Activated T-cell treated with anti-CD3 and anti-CD28 coated beads, Interleukin-2, amount 50 U/mL, for 24 hours (primary cell): Measurements from ENCODE around the gene PDE4A.

Experiments
- DNase-seq: peaks from one replicate; pipeline ENCODE4 v3.0.0-alpha.2; 2020
- H3K27ac Mint-ChIP-seq: 2 replicates; pipeline ENCODE4 v1.8.0; 2020; ENCODE audit warnings: mild to moderate bottlenecking, mixed read lengths
- H3K27me3 Mint-ChIP-seq: 2 replicates; pipeline ENCODE4 v1.8.0; 2020; ENCODE audit warnings: mixed read lengths
- H3K36me3 Mint-ChIP-seq: 2 replicates; pipeline ENCODE4 v1.8.0; 2020; ENCODE audit warnings: low read depth, mixed read lengths
- H3K4me1 Mint-ChIP-seq: 2 replicates; pipeline ENCODE4 v1.8.0; 2020; ENCODE audit warnings: low read depth, mixed read lengths
- H3K4me3 Mint-ChIP-seq: 2 replicates; pipeline ENCODE4 v1.8.0; 2020; ENCODE audit warnings: mild to moderate bottlenecking, moderate library complexity, mixed read lengths
- H3K9me3 Mint-ChIP-seq: 2 replicates; pipeline ENCODE4 v1.8.0; 2020; ENCODE audit warnings: mixed read lengths

The PDE4A gene

GRCh38 chr19:10491472-10492047 lies 71.2 kb downstream of the PDE4A start:
- H3K4me1 Mint-ChIP-seq = peaks cover 9% of the 10 kb centered on the region
- DNase-seq = no peak
- H3K27me3 Mint-ChIP-seq = no peaks in the 10 kb centered on the region
- H3K9me3 Mint-ChIP-seq = no peaks in the 10 kb centered on the region
- no peak overlapping the region for H3K4me3 Mint-ChIP-seq
- peaks cover 79% of the 10 kb centered on the region for H3K36me3 Mint-ChIP-seq
- no peak overlapping the region for H3K27ac Mint-ChIP-seq

DNA sequence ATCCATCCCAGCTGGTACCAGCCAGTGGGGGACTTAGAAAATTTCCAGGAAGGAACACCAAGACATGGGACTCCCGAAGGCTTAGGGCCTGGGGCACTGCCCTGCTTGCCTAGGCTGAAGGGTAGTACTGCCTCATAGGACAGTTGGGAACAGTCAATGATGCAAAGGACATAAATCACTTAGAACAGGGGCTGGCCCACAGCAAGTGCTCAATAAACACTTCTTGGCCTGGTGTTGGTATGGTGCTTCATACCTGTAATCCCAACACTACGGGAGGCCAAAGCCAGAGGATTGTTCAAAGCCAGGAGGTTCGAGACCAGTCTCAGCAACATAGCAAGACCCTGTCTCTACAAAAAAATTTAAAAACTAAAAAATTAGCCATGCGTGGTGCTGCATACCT lies 77.0 kb downstream of the PDE4A start:
- Mint-ChIP-seq H3K4me1 (peaks cover 32% of the 10 kb centered on the region), H3K36me3 (peaks cover 82% of the 10 kb centered on the region), H3K27ac (peak overlapping the region; percentile 34)

DNA sequence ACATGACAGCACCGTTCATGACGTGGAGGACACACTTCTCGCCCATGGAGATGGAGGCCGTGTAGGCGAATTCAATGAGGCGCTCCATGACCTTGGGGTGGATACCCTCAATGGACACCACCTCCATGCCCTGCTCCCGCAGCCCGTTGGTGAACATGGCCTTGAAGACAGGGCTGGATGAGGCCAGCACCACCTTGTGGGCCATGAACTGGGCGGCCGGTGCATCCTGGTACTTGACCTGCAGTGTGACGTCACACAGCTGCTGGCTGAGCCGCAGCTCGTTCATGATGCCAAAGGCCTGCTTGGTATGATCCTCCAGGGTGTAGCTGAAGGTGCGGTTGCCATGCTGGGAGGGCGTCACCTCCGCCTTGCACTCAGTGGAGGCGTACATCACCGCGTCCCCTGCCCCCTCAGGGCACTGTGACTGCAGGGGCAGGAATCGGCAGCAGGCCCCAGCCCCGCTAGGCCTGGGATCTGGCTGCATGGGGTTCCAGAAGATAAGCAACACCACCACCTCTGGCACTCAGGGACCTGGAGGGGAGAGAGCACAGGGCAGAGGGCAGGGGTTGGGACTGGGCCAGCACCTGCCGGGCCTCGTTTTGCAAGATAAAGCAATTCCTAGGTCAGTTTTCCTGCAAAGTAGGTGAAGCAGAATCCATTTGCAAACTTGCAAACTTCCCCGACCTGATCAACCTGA lies 79.4 kb downstream of the PDE4A start:
- no peaks in the 10 kb centered on the region for H3K27me3 Mint-ChIP-seq
- H3K36me3 Mint-ChIP-seq = peaks cover 66% of the 10 kb centered on the region
- no peaks in the 10 kb centered on the region for H3K9me3 Mint-ChIP-seq
- H3K27ac Mint-ChIP-seq = peak overlapping the region; percentile 83
- H3K4me3 Mint-ChIP-seq = peak overlapping the region; percentile 91
- no peak for DNase-seq
- H3K4me1 Mint-ChIP-seq = peaks cover 37% of the 10 kb centered on the region

More for the DNA sequence above, 77.0 kb downstream of the PDE4A start:
- Mint-ChIP-seq H3K4me3 (no peak overlapping the region), H3K27me3 (no peaks in the 10 kb centered on the region), H3K9me3 (no peaks in the 10 kb centered on the region)
- no peak for DNase-seq

GRCh38 chr19:10500247-10500592 lies 79.9 kb downstream of the PDE4A start:
- Mint-ChIP-seq H3K4me3 (peak overlapping the region; percentile 91), H3K27ac (peak overlapping the region; percentile 83), H3K4me1 (peaks cover 37% of the 10 kb centered on the region), H3K27me3 (no peaks in the 10 kb centered on the region), H3K9me3 (no peaks in the 10 kb centered on the region), H3K36me3 (peaks cover 60% of the 10 kb centered on the region)
- no peak for DNase-seq

DNA sequence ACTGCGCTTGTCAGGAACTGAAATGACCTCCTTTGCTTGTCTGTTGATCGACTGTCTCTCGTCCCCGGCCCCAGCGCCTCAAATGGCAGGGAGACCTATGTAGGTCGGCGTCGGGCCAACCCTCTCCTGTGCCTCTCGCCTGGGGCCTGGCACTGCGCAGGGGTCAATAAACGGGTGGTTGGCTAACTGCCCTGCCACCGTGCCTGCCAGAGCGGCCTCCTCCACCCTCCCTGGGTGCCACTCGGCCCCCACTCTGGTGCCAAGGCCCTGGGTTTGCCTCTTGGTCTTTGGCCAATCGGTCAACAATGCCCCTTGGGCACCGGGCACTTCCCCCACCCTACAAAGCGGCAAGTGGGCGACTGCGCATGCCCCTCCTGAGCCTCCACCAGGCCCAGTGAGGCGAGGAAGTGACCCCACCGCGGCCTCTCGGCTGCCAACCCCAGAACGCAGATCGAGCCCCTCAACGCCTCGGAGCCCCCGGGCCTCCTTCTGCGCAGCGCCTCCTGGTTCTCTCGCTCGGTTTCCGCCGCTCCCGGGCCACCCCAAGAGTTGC lies 81.7 kb downstream of the PDE4A start:
- Mint-ChIP-seq H3K9me3 (no peaks in the 10 kb centered on the region), H3K4me3 (peak overlapping the region; percentile 91), H3K27ac (peak overlapping the region; percentile 96), H3K4me1 (peaks cover 43% of the 10 kb centered on the region), H3K36me3 (peaks cover 44% of the 10 kb centered on the region), H3K27me3 (no peaks in the 10 kb centered on the region)
- peak; percentile 75 for DNase-seq

GRCh38 chr19:10502524-10503001 lies 82.2 kb downstream of the PDE4A start:
- DNase-seq = peak; percentile 93
- Mint-ChIP-seq H3K4me1 (peaks cover 39% of the 10 kb centered on the region), H3K27ac (peak overlapping the region; percentile 96), H3K4me3 (peak overlapping the region; percentile 91), H3K36me3 (peaks cover 39% of the 10 kb centered on the region), H3K27me3 (no peaks in the 10 kb centered on the region), H3K9me3 (no peaks in the 10 kb centered on the region)

GRCh38 chr19:10503002-10503789 lies 82.9 kb downstream of the PDE4A start, which contains the start of gene KEAP1:
Gene KEAP1 (minus strand): TSS chr19:10503356. CDS start chr19:10500033, 3,323 bp downstream.
- peak within 1 kb of the TSS; percentile 96 for H3K27ac Mint-ChIP-seq
- peaks cover 35% of the 10 kb centered on the region for H3K36me3 Mint-ChIP-seq
- H3K4me3 Mint-ChIP-seq = peak within 1 kb of the TSS; percentile 91
- DNase-seq = no peak
- H3K27me3 Mint-ChIP-seq = no peaks in the 10 kb centered on the region
- peaks cover 39% of the 10 kb centered on the region for H3K4me1 Mint-ChIP-seq
- H3K9me3 Mint-ChIP-seq = no peaks in the 10 kb centered on the region

DNA sequence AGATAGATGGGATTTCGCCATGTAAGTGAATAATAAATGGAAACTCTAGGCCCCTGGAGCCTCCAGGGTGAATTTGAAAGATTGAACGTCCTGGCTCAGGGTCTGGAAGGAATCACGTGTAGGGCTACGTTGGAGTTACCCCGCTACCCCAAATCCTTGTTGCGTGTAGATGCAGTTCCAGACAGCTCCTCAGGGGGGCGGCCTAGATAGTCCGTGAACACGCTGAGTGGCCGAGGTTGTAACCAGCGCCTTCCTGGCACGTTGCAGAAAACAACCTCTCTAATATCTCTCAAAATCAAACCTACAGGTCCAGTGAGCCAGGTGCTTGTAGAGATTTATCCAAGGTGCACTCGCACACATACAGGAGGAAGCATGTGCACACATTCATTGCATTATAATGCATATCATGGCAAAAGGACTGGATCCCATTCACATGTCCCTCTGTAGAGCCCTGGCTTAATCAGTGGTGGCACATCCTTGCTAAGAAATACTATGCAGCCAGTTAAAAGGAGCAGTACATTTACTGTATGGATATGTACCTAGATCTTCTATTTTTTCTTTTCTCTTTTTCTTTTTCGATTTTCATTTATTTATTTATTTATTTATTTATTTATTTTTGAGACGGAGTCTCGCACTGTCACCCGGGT lies 85.4 kb downstream of the PDE4A start:
- peak; percentile 88 for DNase-seq
- H3K4me1 Mint-ChIP-seq = peaks cover 32% of the 10 kb centered on the region
- peaks cover 5% of the 10 kb centered on the region for H3K27me3 Mint-ChIP-seq
- no peak overlapping the region for H3K4me3 Mint-ChIP-seq
- no peaks in the 10 kb centered on the region for H3K9me3 Mint-ChIP-seq
- H3K36me3 Mint-ChIP-seq = peaks cover 12% of the 10 kb centered on the region
- peak overlapping the region; percentile 50 for H3K27ac Mint-ChIP-seq

GRCh38 chr19:10508036-10508435 lies 87.7 kb downstream of the PDE4A start:
- Mint-ChIP-seq H3K27me3 (peaks cover 11% of the 10 kb centered on the region), H3K36me3 (no peaks in the 10 kb centered on the region), H3K4me3 (no peak overlapping the region), H3K27ac (no peak overlapping the region), H3K4me1 (peaks cover 24% of the 10 kb centered on the region), H3K9me3 (no peaks in the 10 kb centered on the region)
- DNase-seq = no peak

- peak overlapping the region; percentile 87 for H3K27ac Mint-ChIP-seq
- peaks cover 18% of the 10 kb centered on the region for H3K27me3 Mint-ChIP-seq
- DNase-seq = no peak
Observed at GRCh38 chr19:10508707-10509106, 88.4 kb downstream of the PDE4A start.

GRCh38 chr19:10510301-10510802 lies 90.0 kb downstream of the PDE4A start:
- no peak overlapping the region for H3K4me3 Mint-ChIP-seq
- DNase-seq = peak; percentile 80
- H3K27me3 Mint-ChIP-seq = peaks cover 34% of the 10 kb centered on the region

More at GRCh38 chr19:10508707-10509106, 88.4 kb downstream of the PDE4A start:
- Mint-ChIP-seq H3K9me3 (no peaks in the 10 kb centered on the region), H3K36me3 (no peaks in the 10 kb centered on the region), H3K4me1 (peaks cover 23% of the 10 kb centered on the region), H3K4me3 (no peak overlapping the region)

GRCh38 chr19:10513223-10513622 lies 92.9 kb downstream of the PDE4A start:
- peaks cover 28% of the 10 kb centered on the region for H3K4me1 Mint-ChIP-seq
- H3K36me3 Mint-ChIP-seq = no peaks in the 10 kb centered on the region
- no peak for DNase-seq
- peaks cover 55% of the 10 kb centered on the region for H3K27me3 Mint-ChIP-seq
- no peak overlapping the region for H3K27ac Mint-ChIP-seq
- no peak overlapping the region for H3K4me3 Mint-ChIP-seq
- H3K9me3 Mint-ChIP-seq = no peaks in the 10 kb centered on the region

More at GRCh38 chr19:10510301-10510802, 90.0 kb downstream of the PDE4A start:
- H3K9me3 Mint-ChIP-seq = no peaks in the 10 kb centered on the region
- H3K4me1 Mint-ChIP-seq = peaks cover 26% of the 10 kb centered on the region
- H3K27ac Mint-ChIP-seq = no peak overlapping the region
- no peaks in the 10 kb centered on the region for H3K36me3 Mint-ChIP-seq

GRCh38 chr19:10514211-10515145 lies 94.1 kb downstream of the PDE4A start:
- H3K36me3 Mint-ChIP-seq = no peaks in the 10 kb centered on the region
- H3K9me3 Mint-ChIP-seq = no peaks in the 10 kb centered on the region
- H3K4me1 Mint-ChIP-seq = peaks cover 33% of the 10 kb centered on the region
- no peak overlapping the region for H3K27ac Mint-ChIP-seq
- H3K4me3 Mint-ChIP-seq = peak overlapping the region; percentile 25
- DNase-seq = peak; percentile 67
- H3K27me3 Mint-ChIP-seq = peaks cover 68% of the 10 kb centered on the region
